Activated naive CD4-positive, alpha-beta T cell treated with anti-CD3 and anti-CD28 coated beads, Interleukin-2, amount 50 U/mL, for 24 hours (primary cell): ENCODE data around the gene C4BPA.

Experiments
- H3K27ac Mint-ChIP-seq: one replicate; pipeline ENCODE4 v1.8.0; 2021; ENCODE audit warnings: mild to moderate bottlenecking, mixed read lengths
- H3K27me3 Mint-ChIP-seq: one replicate; pipeline ENCODE4 v1.8.0; 2021; ENCODE audit warnings: mixed read lengths
- H3K36me3 Mint-ChIP-seq: one replicate; pipeline ENCODE4 v1.8.0; 2021; ENCODE audit warnings: mixed read lengths
- H3K4me1 Mint-ChIP-seq: one replicate; pipeline ENCODE4 v1.8.0; 2021; ENCODE audit warnings: mixed read lengths
- H3K4me3 Mint-ChIP-seq: one replicate; pipeline ENCODE4 v1.8.0; 2021; ENCODE audit warnings: mild to moderate bottlenecking, mixed read lengths
- H3K9me3 Mint-ChIP-seq: one replicate; pipeline ENCODE4 v1.8.0; 2021; ENCODE audit warnings: mixed read lengths

C4BPA gene

GRCh38 chr1:207174913-207175312 lies 70.9 kb downstream of the C4BPA start:
- no peak overlapping the region for H3K27ac Mint-ChIP-seq
- H3K27me3 Mint-ChIP-seq, result peaks cover 5% of the 10 kb centered on the region
- no peaks in the 10 kb centered on the region for H3K36me3 Mint-ChIP-seq
- H3K4me1 Mint-ChIP-seq, result no peaks in the 10 kb centered on the region
- H3K4me3 Mint-ChIP-seq, result no peak overlapping the region
- no peaks in the 10 kb centered on the region for H3K9me3 Mint-ChIP-seq

DNA sequence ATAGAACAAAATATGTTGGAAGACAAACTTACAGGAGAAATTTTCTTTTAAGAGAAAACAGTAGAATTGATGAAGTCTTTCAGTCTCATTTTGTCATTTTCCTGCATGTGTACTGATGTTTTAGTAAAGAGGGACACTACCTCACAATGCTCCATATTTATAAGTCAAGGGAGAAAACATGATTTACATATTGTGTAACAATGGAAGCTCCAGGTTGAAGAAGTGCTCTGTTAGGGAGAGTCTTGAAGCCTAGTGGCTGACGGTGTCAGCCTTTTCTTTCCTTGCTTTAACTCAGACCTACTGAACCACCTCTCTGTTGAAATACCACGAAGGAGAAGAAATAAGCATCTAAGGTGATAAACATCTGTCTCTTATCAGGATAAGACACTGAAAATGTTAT lies 75.0 kb downstream of the C4BPA start:
- no peaks in the 10 kb centered on the region for H3K4me1 Mint-ChIP-seq
- H3K4me3 Mint-ChIP-seq, result no peak overlapping the region
- H3K36me3 Mint-ChIP-seq, result no peaks in the 10 kb centered on the region
- H3K9me3 Mint-ChIP-seq, result no peaks in the 10 kb centered on the region
- no peak overlapping the region for H3K27ac Mint-ChIP-seq
- H3K27me3 Mint-ChIP-seq, result peaks cover 5% of the 10 kb centered on the region

DNA sequence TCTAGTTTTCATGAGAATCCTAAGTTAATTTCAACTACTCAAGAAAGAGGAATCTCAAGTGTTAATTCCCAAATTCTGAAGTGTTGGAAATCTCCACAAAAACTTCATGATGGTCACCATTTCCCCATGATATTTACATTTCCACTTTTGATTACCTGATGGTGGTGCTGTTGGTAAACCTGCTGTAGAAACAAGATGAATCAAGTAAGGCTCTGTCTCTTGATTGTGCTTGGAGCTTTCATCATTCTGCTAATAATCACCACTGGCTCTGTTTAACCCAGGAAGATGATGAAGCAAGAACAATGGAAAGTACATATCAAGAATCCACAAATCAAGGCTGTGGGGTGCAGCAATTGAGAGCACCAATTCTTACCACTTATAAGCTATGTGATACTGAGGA lies 77.8 kb downstream of the C4BPA start:
- H3K9me3 Mint-ChIP-seq, result no peaks in the 10 kb centered on the region
- H3K27me3 Mint-ChIP-seq, result peaks cover 5% of the 10 kb centered on the region
- H3K4me1 Mint-ChIP-seq, result no peaks in the 10 kb centered on the region
- no peak overlapping the region for H3K4me3 Mint-ChIP-seq
- no peak overlapping the region for H3K27ac Mint-ChIP-seq
- H3K36me3 Mint-ChIP-seq, result no peaks in the 10 kb centered on the region

- no peak overlapping the region for H3K4me3 Mint-ChIP-seq
- H3K27me3 Mint-ChIP-seq, result no peaks in the 10 kb centered on the region
Observed at GRCh38 chr1:207186503-207186902, 82.5 kb downstream of the C4BPA start.

GRCh38 chr1:207188901-207189300 lies 84.9 kb downstream of the C4BPA start:
- Mint-ChIP-seq H3K36me3 (peaks cover 2% of the 10 kb centered on the region), H3K9me3 (no peaks in the 10 kb centered on the region), H3K4me1 (peaks cover 27% of the 10 kb centered on the region), H3K4me3 (no peak overlapping the region), H3K27me3 (no peaks in the 10 kb centered on the region), H3K27ac (no peak overlapping the region)

More at GRCh38 chr1:207186503-207186902, 82.5 kb downstream of the C4BPA start:
- H3K27ac Mint-ChIP-seq, result no peak overlapping the region
- H3K9me3 Mint-ChIP-seq, result no peaks in the 10 kb centered on the region
- peaks cover 23% of the 10 kb centered on the region for H3K4me1 Mint-ChIP-seq
- peaks cover 2% of the 10 kb centered on the region for H3K36me3 Mint-ChIP-seq

- Mint-ChIP-seq H3K9me3 (peaks cover 5% of the 10 kb centered on the region), H3K27me3 (no peaks in the 10 kb centered on the region), H3K4me1 (peaks cover 27% of the 10 kb centered on the region), H3K27ac (no peak overlapping the region), H3K4me3 (no peak overlapping the region), H3K36me3 (peaks cover 5% of the 10 kb centered on the region)
Observed at GRCh38 chr1:207191061-207191460, 87.0 kb downstream of the C4BPA start.

DNA sequence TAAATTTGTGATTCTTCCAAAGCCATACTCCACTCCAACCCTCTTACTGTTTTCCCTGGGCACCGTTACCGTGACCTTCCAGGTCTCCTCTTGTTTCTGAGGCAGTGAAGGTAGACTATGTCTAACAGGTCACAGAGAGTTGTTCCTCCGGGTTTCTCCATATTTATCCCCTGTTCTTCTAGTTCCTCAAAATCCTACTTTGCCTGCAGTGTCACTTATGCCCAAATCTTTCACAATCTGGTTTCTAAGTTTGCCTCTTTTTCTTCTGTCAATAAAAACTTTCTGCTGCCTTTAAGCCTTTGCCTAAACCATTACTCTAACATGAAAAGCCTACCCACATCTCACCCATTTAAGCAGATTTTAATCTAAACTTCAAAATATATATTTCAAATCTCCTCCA lies 87.7 kb downstream of the C4BPA start:
- Mint-ChIP-seq H3K4me1 (peaks cover 27% of the 10 kb centered on the region), H3K4me3 (no peak overlapping the region), H3K27ac (no peak overlapping the region), H3K27me3 (no peaks in the 10 kb centered on the region), H3K36me3 (peaks cover 5% of the 10 kb centered on the region), H3K9me3 (peaks cover 5% of the 10 kb centered on the region)

- Mint-ChIP-seq H3K27me3 (no peaks in the 10 kb centered on the region), H3K4me3 (no peak overlapping the region), H3K27ac (no peak overlapping the region), H3K9me3 (peaks cover 10% of the 10 kb centered on the region), H3K36me3 (peaks cover 14% of the 10 kb centered on the region), H3K4me1 (peaks cover 16% of the 10 kb centered on the region)
Observed at GRCh38 chr1:207194197-207194596, 90.2 kb downstream of the C4BPA start.
